NT2/D1 (cell line): ENCODE results near the gene IBTK.
"Not testable (repeated sequence)": the region's sequence is repeated elsewhere in the genome, so short reads cannot be mapped to it uniquely, and the experiment has no call there.

Source experiments
- DNase-seq: peaks from one replicate; pipeline ENCODE4 v3.0.0-alpha.2; 2011; ENCODE audit warnings: low read depth, low spot score
- H3K27me3 ChIP-seq: 2 replicates; pipeline ENCODE4 v1.6.0; 2011; ENCODE audit warnings: mild to moderate bottlenecking; ENCODE audit not compliant: insufficient read length, insufficient read depth
- H3K36me3 ChIP-seq: 2 replicates; pipeline ENCODE4 v1.6.1; 2011; ENCODE audit warnings: mild to moderate bottlenecking, low read length, mixed read lengths; ENCODE audit not compliant: insufficient read depth, insufficient read length
- H3K4me1 ChIP-seq: 2 replicates; pipeline ENCODE4 v1.5.1; 2011; ENCODE audit not compliant: insufficient read depth, insufficient read length
- H3K4me3 ChIP-seq: 2 replicates; pipeline ENCODE4 v1.5.1; 2011; ENCODE audit warnings: low read depth; ENCODE audit not compliant: insufficient read length
- H3K9ac ChIP-seq: 2 replicates; pipeline ENCODE4 v1.6.0; 2011; ENCODE audit warnings: low read depth; ENCODE audit not compliant: insufficient read length
- H3K9me3 ChIP-seq: 2 replicates; pipeline ENCODE4 v1.5.1; 2011; ENCODE audit warnings: mild to moderate bottlenecking, low read length; ENCODE audit not compliant: insufficient read depth
- SUZ12 ChIP-seq: IDR thresholded peaks from 2 replicates; pipeline ENCODE4 v1.6.1; 2011; ENCODE audit not compliant: insufficient read length, insufficient read depth; ENCODE audit errors: extremely low read depth
- YY1 ChIP-seq: IDR thresholded peaks from 2 replicates; pipeline ENCODE4 v1.6.1; 2011; ENCODE audit not compliant: insufficient read length, insufficient read depth
- ZNF274 ChIP-seq: IDR thresholded peaks from 2 replicates; pipeline ENCODE4 v1.6.1; 2011; ENCODE audit warnings: mild to moderate bottlenecking, low read depth, low read length

Gene IBTK

DNA sequence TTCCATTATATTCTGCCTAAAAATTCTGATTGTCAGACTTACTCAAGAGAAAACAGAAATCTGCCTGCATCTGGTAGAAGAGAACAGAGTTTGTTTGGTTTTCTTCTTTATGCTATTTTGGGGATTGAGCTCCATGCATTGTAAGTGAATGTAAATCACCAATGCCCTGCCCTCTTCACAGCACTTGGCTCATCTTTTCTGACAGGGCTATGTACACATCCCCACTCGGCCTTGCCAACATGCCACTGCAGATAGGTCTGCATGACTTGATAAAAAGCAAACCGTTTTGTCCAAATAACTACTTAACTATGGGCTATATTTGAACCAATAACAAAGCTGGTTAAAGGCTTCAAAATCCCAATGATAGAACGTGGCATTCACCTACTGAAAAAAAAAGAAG is 117.7 kb downstream of the IBTK start:
- Histone ChIP-seq H3K27me3 (no peaks in the 10 kb centered on the region), H3K4me3 (no peak overlapping the region), H3K9me3 (no peaks in the 10 kb centered on the region), H3K4me1 (no peaks in the 10 kb centered on the region), H3K9ac (no peak overlapping the region), H3K36me3 (no peaks in the 10 kb centered on the region)
- TF ChIP-seq ZNF274, result no peak
- TF ChIP-seq SUZ12, result no peak
- DNase-seq, result no peak

DNA sequence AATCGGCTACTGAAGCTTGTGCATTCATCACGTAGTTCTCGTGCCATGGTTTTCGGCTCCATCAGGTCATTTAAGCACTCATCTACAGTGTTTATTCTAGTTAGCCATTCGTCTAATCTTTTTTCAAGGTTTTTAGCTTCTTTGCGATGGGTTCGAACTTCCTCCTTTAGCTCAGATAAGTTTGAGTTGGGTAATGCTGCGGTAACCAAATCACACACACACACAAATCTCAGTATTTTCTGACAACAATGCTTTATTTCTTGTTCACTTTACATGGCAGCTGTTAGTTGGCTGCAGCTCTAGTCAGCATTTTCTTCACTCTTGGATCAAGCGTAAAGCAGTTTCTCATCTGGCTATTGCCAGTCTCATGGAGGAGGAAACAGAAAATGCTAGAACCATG is 118.6 kb downstream of the IBTK start:
- H3K4me3 ChIP-seq, DNase-seq, H3K9me3 ChIP-seq, H3K36me3 ChIP-seq, H3K4me1 ChIP-seq, H3K9ac ChIP-seq, H3K27me3 ChIP-seq: not testable (repeated sequence)

DNA sequence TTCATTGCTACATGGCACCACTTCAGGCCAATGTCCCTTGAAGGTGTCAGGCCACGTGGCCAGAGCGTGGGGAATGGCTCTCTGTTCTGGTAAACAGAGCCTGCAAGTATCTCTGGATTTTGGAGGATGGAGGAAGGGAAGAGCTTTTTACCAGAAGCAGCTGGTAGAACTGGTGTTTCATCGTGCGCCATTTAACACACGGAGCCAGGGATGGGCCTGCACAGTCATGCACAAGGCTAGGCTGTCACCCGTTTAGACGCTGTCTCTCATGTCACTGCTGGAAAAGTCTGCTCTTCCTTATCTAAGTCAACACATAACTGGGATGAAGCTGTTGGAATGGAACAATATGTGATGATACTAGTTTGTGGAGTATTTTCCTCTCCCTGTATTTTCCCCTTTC is 123.9 kb downstream of the IBTK start:
- Histone ChIP-seq H3K4me1 (no peaks in the 10 kb centered on the region), H3K9ac (no peak overlapping the region), H3K36me3 (no peaks in the 10 kb centered on the region), H3K27me3 (no peaks in the 10 kb centered on the region), H3K9me3 (no peaks in the 10 kb centered on the region), H3K4me3 (no peak overlapping the region)
- TF ChIP-seq YY1, result no peak
- TF ChIP-seq SUZ12, result no peak
- TF ChIP-seq ZNF274, result no peak
- no peak for DNase-seq
